Caco-2 (cell line): ENCODE data around the gene PTAFR. TPM values are rescaled to one million over a fixed set of nuclear protein-coding genes. Genes with fewer than 3 reads are reported as not detected.

ENCODE experiments used
- BruUV-seq: library from RNA; stranded (reverse); fragments of 400-500 nt; replicated peaks from 2 replicates; lab custom pipeline; 2021; lab: Mats Ljungman, UMichigan
- CTCF ChIA-PET: fragments of 300-600 bp; sonication (Branson Sonifier 250); formaldehyde crosslinking; loops from one replicate; lab custom pipeline; 2022; ENCODE audit warnings: antibody characterized with exemption; lab: Charles Lee
- POLR2A ChIA-PET: fragments of 300-600 bp; sonication (Branson Sonifier 250); formaldehyde crosslinking; loops from one replicate; lab custom pipeline; 2022; ENCODE audit warnings: antibody characterized with exemption; lab: Charles Lee
- DNase-seq, 2 experiments: peaks; one replicate each; pipeline versions ENCODE4 v3.0.0 to v3.0.0-alpha.2; 2020 to 2022
- H3K27me3 ChIP-seq: replicated peaks from 2 replicates; pipeline ENCODE4 v1.6.0; 2011; ENCODE audit warnings: low read length; ENCODE audit not compliant: control insufficient read depth, insufficient read depth
- H3K36me3 ChIP-seq: 2 replicates; pipeline ENCODE4 v1.5.1; 2011; ENCODE audit warnings: low read length; ENCODE audit not compliant: control insufficient read depth, insufficient read depth
- H3K4me1 ChIP-seq: fragments of 250-450 bp; sonication (Bioruptor Pico); 2 replicates; pipeline ENCODE4 v1.5.1; 2020; ENCODE audit warnings: mild to moderate bottlenecking
- H3K4me3 ChIP-seq: 2 replicates; pipeline ENCODE4 v1.5.1; 2011; ENCODE audit warnings: low read depth, mild to moderate bottlenecking, control low read depth, low read length
- H3K9me3 ChIP-seq: fragments of 250-450 bp; sonication (Bioruptor Pico); 2 replicates; pipeline ENCODE4 v1.5.1; 2020; ENCODE audit warnings: mild to moderate bottlenecking, moderate library complexity
- H3K27ac Mint-ChIP-seq: one replicate; pipeline ENCODE4 v1.8.0; 2022; ENCODE audit warnings: mixed read lengths; ENCODE audit not compliant: unreplicated experiment
- H3K27me3 Mint-ChIP-seq: one replicate; pipeline ENCODE4 v1.8.0; 2022; ENCODE audit warnings: mixed read lengths; ENCODE audit not compliant: insufficient read depth, unreplicated experiment
- H3K36me3 Mint-ChIP-seq: one replicate; pipeline ENCODE4 v1.8.0; 2022; ENCODE audit warnings: mild to moderate bottlenecking, mixed read lengths; ENCODE audit not compliant: insufficient read depth, unreplicated experiment
- H3K4me1 Mint-ChIP-seq: one replicate; pipeline ENCODE4 v1.8.0; 2022; ENCODE audit warnings: low read depth, mixed read lengths; ENCODE audit not compliant: unreplicated experiment
- H3K4me3 Mint-ChIP-seq: one replicate; pipeline ENCODE4 v1.8.0; 2022; ENCODE audit warnings: mild to moderate bottlenecking, moderate library complexity, mixed read lengths; ENCODE audit not compliant: unreplicated experiment
- H3K9me3 Mint-ChIP-seq: one replicate; pipeline ENCODE4 v1.8.0; 2022; ENCODE audit warnings: mixed read lengths; ENCODE audit not compliant: unreplicated experiment
- intact Hi-C: fragments of 100-400 bp; cut with micrococcal nuclease; formaldehyde crosslinking; loops from one replicate; pipeline ENCODE4 v1.10.0; 2022; ENCODE audit not compliant: unreplicated experiment
- total RNA-seq: library from RNA; stranded (reverse); gene quantifications from 2 replicates; pipeline ENCODE4 v1.2.3, GENCODE V29; 2022
- TF ChIP-seq, protein P1 (sequence below), 2 experiments: fragments of 200-600 bp in 1 of 2; IDR thresholded peaks; 1 replicate in 1 of 2; 2 replicates in 1 of 2; pipeline versions ENCODE4 v1.5.1 to v1.8.0; 2011 to 2022; ENCODE audit warnings: antibody characterized with exemption in 1 of 2, control low read depth in 1 of 2, inconsistent platforms in 1 of 2, low read depth in 1 of 2, low read length in 1 of 2, mild to moderate bottlenecking in 1 of 2, moderate library complexity in 1 of 2; ENCODE audit not compliant: insufficient read depth in 1 of 2, severe bottlenecking in 1 of 2, unreplicated experiment in 1 of 2

PTAFR gene
- total RNA-seq, 1 experiment from 2014 or later = 0.32 TPM

DNA sequence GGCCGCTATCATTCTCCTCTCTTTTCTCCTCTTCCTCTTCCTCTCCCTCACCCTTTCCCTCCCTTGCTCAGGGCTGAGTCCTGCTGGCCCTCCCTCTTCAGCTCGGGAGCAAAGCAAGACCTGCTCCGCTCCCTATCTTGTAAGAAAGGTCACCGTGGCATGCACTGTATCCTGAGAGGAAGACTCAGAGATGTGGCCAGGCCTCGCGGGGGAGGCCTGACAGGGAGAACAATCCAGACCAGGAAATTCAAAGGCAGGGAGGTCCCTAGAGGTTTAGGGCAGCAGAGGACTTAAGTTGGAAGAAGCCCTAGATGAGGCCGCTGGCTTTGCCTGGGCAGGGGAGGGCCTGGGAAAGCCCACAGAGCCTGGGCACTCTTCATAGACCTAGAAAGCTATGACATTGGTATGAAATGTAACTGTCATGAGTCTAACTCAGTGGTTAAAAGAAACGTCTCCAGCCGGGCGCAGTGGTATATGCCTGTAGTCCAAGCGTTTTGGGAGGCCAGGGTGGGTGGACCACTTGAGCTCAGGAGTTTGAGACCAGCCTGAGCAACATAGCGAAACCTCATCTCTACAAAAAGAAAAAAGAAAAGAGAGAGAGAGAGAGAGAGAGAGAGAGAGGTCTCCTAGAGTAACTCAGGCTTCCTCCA is 14.6 kb upstream of the PTAFR start:
- Mint-ChIP-seq H3K27ac (peak overlapping the region; percentile 70), H3K4me1 (peaks cover 9% of the 10 kb centered on the region)

DNA sequence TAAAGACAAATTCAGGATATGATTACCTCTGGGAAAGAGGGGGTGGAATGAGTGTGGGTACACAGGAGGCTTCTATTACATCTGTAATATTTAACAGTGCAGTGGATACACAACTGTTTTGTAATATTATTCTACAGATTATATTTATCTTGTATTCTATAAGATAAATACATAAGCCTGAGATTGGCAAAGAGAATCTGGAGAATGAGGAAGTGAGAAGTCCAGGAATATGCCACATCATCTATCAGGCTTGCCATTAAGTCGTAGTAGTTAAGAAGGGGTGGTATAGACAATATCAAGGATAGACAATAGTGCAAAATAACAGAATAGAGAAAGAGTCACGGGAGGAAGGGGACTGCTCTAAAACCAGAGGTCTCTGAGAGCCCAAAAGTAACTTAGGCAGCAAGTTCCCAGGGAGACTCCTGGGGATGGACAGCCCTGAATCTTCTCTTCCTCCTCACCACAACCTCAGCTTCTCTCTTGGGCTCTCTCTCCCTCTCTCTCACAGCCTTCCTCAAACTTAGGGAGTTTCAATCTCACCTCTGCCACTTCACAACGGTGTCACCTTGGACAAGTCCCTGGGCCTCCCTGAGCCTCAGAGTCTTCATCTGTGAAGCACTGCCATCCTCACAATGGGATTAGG is 14.0 kb upstream of the PTAFR start:
- H3K4me1 Mint-ChIP-seq = peaks cover 9% of the 10 kb centered on the region
- BruUV-seq = no TSS peak

More for the DNA sequence above, 14.6 kb upstream of the PTAFR start:
- Mint-ChIP-seq H3K36me3 (no peaks in the 10 kb centered on the region), H3K4me3 (no peak overlapping the region), H3K27me3 (no peaks in the 10 kb centered on the region), H3K9me3 (no peaks in the 10 kb centered on the region)
- H3K4me1 ChIP-seq = 0 out of 2 replicates have a peak, but pooled peaks cover 7% of the 10 kb centered on the region
- H3K27me3 ChIP-seq = no peaks in the 10 kb centered on the region
- no TSS peak for BruUV-seq
- no peaks in the 10 kb centered on the region for H3K36me3 ChIP-seq
- POLR2A ChIA-PET = no interaction called here
- TF ChIP-seq, protein P1, sequence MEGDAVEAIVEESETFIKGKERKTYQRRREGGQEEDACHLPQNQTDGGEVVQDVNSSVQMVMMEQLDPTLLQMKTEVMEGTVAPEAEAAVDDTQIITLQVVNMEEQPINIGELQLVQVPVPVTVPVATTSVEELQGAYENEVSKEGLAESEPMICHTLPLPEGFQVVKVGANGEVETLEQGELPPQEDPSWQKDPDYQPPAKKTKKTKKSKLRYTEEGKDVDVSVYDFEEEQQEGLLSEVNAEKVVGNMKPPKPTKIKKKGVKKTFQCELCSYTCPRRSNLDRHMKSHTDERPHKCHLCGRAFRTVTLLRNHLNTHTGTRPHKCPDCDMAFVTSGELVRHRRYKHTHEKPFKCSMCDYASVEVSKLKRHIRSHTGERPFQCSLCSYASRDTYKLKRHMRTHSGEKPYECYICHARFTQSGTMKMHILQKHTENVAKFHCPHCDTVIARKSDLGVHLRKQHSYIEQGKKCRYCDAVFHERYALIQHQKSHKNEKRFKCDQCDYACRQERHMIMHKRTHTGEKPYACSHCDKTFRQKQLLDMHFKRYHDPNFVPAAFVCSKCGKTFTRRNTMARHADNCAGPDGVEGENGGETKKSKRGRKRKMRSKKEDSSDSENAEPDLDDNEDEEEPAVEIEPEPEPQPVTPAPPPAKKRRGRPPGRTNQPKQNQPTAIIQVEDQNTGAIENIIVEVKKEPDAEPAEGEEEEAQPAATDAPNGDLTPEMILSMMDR (IDR thresholded peaks at IDR 0.05; ENCODE audit: insufficient read depth in 1 of 2, low read depth in 1 of 2, low read length in 1 of 2, severe bottlenecking in 1 of 2, unreplicated experiment in 1 of 2) = no peak
- no peak for DNase-seq
- H3K9me3 ChIP-seq = no peaks in the 10 kb centered on the region
- intact Hi-C loops = no loop called here
- H3K4me3 ChIP-seq = no peak overlapping the region
- CTCF ChIA-PET = no interaction called here

DNA sequence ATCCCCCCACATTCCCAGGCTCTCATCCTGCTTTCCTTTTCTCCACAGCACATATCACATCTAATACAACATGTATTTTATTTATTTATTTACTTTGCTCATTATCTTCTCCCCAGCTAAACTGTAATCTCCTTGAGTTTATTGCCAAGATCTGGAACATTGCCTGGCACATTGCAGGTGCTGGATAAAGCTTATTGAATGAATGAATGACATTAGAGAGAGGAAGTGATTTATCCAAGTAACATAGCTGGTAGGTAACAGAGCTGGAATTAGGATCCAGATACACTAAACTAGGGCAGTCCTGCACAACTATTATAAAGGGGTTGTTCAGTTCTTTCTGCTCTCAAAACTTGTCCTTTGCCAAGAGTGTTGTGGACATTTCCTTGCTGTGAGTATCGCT is 8.6 kb upstream of the PTAFR start:
- no peaks in the 10 kb centered on the region for H3K27me3 ChIP-seq
- H3K9me3 Mint-ChIP-seq = no peaks in the 10 kb centered on the region
- H3K9me3 ChIP-seq = no peaks in the 10 kb centered on the region
- peaks cover 7% of the 10 kb centered on the region for H3K4me1 Mint-ChIP-seq
- BruUV-seq = no TSS peak
- H3K36me3 Mint-ChIP-seq = no peaks in the 10 kb centered on the region
- no peak overlapping the region for H3K27ac Mint-ChIP-seq
- no peak overlapping the region for H3K4me3 Mint-ChIP-seq
- DNase-seq = no peak
- ChIA-PET POLR2A (no interaction called here), CTCF (no interaction called here)
- H3K27me3 Mint-ChIP-seq = peaks cover 3% of the 10 kb centered on the region
- intact Hi-C loops = loop anchor here (5.0 kb wide), 1 partner anchor 93 kb away; no protein-coding TSS in a partner anchor
- 0 out of 2 replicates have a peak, but pooled peaks cover under 1% of the 10 kb centered on the region for H3K4me1 ChIP-seq
- no peaks in the 10 kb centered on the region for H3K36me3 ChIP-seq
- TF ChIP-seq, protein P1 (IDR thresholded peaks at IDR 0.05; ENCODE audit: insufficient read depth in 1 of 2, low read depth in 1 of 2, low read length in 1 of 2, severe bottlenecking in 1 of 2, unreplicated experiment in 1 of 2) = no peak
- no peak overlapping the region for H3K4me3 ChIP-seq

More for the DNA sequence above, 14.0 kb upstream of the PTAFR start:
- POLR2A ChIA-PET = no interaction called here
- H3K4me1 ChIP-seq = 0 out of 2 replicates have a peak, but pooled peaks cover 7% of the 10 kb centered on the region
- no peaks in the 10 kb centered on the region for H3K36me3 ChIP-seq
- H3K9me3 ChIP-seq = no peaks in the 10 kb centered on the region
- DNase-seq = no peak
- Mint-ChIP-seq H3K27ac (peak overlapping the region; percentile 70), H3K27me3 (no peaks in the 10 kb centered on the region), H3K36me3 (no peaks in the 10 kb centered on the region), H3K9me3 (no peaks in the 10 kb centered on the region), H3K4me3 (no peak overlapping the region)
- H3K27me3 ChIP-seq = no peaks in the 10 kb centered on the region
- intact Hi-C loops = no loop called here
- TF ChIP-seq, protein P1 (IDR thresholded peaks at IDR 0.05; ENCODE audit: insufficient read depth in 1 of 2, low read depth in 1 of 2, low read length in 1 of 2, severe bottlenecking in 1 of 2, unreplicated experiment in 1 of 2) = no peak
- H3K4me3 ChIP-seq = no peak overlapping the region
- CTCF ChIA-PET = no interaction called here
